Measurements from ENCODE around the gene CISH. TPM values are rescaled to one million over a fixed set of nuclear protein-coding genes. Genes with fewer than 3 reads are reported as not detected.

CISH gene
- total and polyA plus RNA-seq, 9 of the 15 experiments (the other 6 are each of a cell fraction or from before 2014, with no cell fraction given) = 1.7 to 47.7 (median 18.3) TPM

- TF ChIP-seq ILF3 (IDR thresholded peaks at IDR 0.05; ENCODE audit: borderline replicate concordance) = no peak
- no peak for TF ChIP-seq SMAD1 (IDR thresholded peaks at IDR 0.05; ENCODE audit: low read depth, low read length, partially characterized antibody)
- no peak for TF ChIP-seq SRSF9 (IDR thresholded peaks at IDR 0.05; ENCODE audit: borderline replicate concordance, low read depth, low read length)
- no peak for TF ChIP-seq CHD2 (IDR thresholded peaks at IDR 0.05; ENCODE audit: low read depth, low read length)
- no peak for TF ChIP-seq ASH1L (IDR thresholded peaks at IDR 0.05; ENCODE audit: borderline replicate concordance, low read depth, partially characterized antibody)
- TF ChIP-seq NCOA2 (IDR thresholded peaks at IDR 0.05; ENCODE audit: partially characterized antibody in 2 of 2) = no peak
- peak in 1 of 3 experiments; percentile 36; a peak in 2 of 6 replicates for TF ChIP-seq ZBTB11 (CRISPR knock-in tag; IDR thresholded peaks at IDR 0.05)
- no peak for TF ChIP-seq PHTF2 (CRISPR knock-in tag; IDR thresholded peaks at IDR 0.05)
- TF ChIP-seq THAP7 (CRISPR knock-in tag; IDR thresholded peaks at IDR 0.05) = 0 out of 2 replicates have a peak, but pooled peaks have one; percentile 44
- TF ChIP-seq NR1H2 (CRISPR knock-in tag; IDR thresholded peaks at IDR 0.05) = no peak
- TF ChIP-seq ZKSCAN8 (CRISPR knock-in tag; IDR thresholded peaks at IDR 0.05) = no peak
- no peak for TF ChIP-seq TBP (optimal IDR thresholded peaks at IDR 0.05; ENCODE audit: low read depth, low read length)
- no peak for TF ChIP-seq DACH1 (IDR thresholded peaks at IDR 0.05; ENCODE audit: partially characterized antibody)
- no peak for TF ChIP-seq SREBF1 (IDR thresholded peaks at IDR 0.05; ENCODE audit: borderline replicate concordance, low read depth, low read length)
- TF ChIP-seq UBTF (IDR thresholded peaks at IDR 0.05; ENCODE audit: borderline replicate concordance in 1 of 2, low read depth in 2 of 2, low read length in 2 of 2) = peak in 1 of 2 experiments; percentile 19; a peak in 1 of 4 replicates
- 0 out of 2 replicates have a peak, but pooled peaks have one; percentile 42 for TF ChIP-seq ZNF592 (IDR thresholded peaks at IDR 0.05)
These were observed 784 bp upstream of the CISH start (continued) for GRCh38 chr3:50612234-50612882.

Data from K562 (cell line).